HG02973 (cell line): ENCODE results near the gene ROBO1.

Experiments
- ATAC-seq: cut with Tn5 transposase; IDR thresholded peaks from one replicate; pipeline ENCODE4 v1.9.1; 2021; ENCODE audit warnings: moderate library complexity; ENCODE audit not compliant: unreplicated experiment

Gene ROBO1

DNA sequence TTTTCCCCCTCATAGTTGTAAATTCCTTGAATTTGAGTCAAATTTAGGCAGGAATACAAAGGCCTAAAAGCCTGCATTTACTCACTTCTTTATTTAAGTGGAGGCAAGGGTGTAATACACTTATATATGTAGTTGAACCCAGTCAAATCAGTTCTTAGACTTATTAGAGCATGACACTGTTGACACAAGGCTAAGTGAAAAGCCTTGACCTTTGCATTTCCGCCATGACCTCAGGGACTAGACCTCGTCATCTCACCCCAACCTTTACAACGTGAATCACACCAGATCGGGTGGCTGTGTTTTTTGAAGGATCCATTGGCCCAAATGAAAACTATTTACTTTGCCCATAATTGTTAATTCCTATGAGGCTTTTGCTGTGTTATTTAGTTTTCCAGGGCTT lies 774.4 kb downstream of the ROBO1 start:
- no peak for ATAC-seq

DNA sequence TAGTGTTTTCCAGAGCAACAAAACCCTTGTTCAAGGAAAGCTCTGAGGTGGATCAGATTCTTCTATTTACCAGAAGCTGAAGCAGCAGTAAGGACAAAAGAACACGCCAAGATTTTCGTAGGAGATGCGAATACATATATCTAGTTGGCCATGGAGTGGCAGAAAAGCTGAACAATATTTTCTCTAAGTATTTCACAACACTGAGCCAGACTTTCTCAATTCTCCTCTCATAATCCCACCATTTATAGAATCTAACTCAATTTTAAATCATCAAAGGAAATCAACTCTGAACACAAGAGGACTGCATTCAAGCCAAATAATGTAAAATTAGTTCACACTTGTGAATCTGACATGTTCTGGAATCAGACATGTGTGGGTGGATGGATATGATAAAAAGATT lies 775.0 kb downstream of the ROBO1 start:
- ATAC-seq: no peak

DNA sequence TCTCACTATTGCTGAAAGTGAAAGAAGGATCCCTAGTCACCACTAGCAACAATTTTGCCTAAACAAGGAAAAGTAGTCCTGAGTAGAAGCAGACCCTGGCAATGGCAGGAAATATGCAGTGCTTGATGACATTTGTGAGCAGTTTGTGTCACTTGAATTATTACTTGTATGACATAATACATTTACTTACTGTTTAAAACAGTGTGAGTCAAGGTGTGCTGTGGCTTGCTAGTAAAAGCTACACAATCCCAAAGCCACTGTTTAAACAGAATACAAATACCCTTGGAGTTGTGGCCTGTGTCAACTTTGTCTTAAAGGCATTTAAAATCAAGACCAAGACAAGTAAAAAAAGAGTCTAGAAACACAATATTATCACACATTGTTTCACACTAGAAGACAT lies 775.4 kb downstream of the ROBO1 start:
- ATAC-seq: no peak

DNA sequence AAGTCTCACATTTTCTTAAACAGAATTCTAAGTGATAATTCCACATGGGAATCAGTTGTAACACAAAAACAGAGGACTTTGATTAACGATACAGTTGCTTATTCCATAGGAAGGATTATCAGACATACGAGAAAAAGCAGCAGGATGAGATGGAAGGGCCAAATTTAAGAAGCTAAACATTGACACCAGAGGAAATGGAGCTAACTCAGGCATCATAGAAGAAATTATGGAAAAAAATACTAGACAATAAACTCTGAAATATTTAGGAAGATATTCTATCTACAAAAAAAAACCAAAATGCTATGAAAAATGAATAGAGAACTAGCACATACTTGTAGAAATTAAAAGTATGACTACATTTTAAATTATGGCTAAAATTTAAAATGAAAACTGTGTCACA lies 776.1 kb downstream of the ROBO1 start:
- ATAC-seq: no peak

GRCh38 chr3:78990156-78990555 lies 777.6 kb downstream of the ROBO1 start:
- ATAC-seq: no peak

GRCh38 chr3:78988324-78988723 lies 779.5 kb downstream of the ROBO1 start:
- ATAC-seq: no peak

GRCh38 chr3:78986416-78987101 lies 781.2 kb downstream of the ROBO1 start:
- no peak for ATAC-seq

DNA sequence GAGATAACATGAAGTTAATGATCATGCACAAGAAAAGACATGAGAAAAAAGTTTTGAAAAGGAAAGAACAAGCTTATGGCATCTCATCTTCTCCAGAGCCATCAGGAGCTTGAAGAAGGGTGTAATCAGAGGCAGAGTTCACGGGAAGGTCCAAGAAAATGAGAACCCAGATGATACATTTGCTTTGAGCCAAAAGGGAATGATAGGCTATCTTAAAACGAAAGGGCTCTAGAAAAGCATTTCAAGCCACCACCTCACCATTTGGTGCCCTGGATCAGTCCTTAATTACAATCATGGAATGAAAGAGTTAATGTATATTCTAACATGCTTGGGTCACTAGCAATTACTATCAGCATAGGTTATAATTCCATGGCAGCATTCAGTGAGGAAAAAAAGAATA lies 781.8 kb downstream of the ROBO1 start:
- no peak for ATAC-seq

DNA sequence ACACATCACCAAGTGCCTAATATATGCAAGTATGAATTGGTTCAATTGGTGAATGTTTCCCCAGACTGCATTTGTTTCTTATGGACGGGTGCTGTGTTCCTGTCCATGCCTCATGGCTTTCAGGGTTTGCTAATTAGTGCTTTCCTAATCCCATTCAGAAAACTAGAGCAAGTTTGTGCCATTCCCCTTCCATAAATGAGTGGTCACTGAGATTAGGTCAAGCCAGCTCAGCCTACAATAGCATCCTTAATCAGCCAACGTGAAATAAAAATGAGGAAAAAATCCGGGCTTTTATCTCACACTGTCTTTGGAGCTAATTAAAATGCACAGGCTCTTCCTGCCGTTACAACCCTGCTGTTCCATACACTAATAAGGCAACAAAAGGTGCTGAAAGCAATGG lies 788.8 kb downstream of the ROBO1 start:
- no peak for ATAC-seq

DNA sequence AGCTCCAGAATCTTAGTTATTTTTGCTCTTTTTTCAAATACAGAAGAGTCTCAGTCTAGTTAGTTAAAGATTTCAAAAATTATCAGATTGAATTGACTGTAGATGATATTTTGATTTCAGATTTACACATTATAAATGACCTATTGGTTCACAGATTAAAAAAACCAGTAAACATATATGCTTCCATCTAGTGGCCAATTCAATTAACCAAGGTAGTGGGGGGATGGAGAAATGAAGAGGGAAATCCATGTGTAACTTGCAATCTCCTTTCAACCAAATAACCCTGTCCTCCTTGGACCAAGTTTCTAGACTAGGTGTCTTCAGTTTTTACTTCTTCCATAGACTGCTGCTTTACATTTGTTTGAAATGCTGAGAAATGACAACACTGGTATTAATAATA lies 789.8 kb downstream of the ROBO1 start:
- ATAC-seq: no peak

DNA sequence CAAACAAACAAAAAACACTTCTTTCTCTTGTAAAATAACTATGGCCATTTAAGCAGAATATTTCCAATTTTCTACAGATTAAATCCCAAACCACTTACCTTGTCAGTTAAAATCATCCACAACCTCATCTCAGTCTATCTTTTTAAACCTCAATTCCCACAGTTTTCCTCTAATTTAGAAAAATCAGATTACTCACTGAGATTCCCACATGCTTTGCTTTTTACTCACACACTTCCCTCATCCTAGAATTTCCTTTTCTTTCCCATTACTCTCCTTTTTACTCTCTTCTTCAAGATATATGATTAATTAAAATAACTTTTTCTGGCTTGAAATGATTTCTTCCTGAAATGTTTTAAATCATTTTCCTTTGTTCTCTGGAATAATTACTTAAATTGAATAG lies 790.7 kb downstream of the ROBO1 start:
- ATAC-seq: no peak

- ATAC-seq: no peak
Measured at GRCh38 chr3:78976200-78976599, 791.6 kb downstream of the ROBO1 start.

DNA sequence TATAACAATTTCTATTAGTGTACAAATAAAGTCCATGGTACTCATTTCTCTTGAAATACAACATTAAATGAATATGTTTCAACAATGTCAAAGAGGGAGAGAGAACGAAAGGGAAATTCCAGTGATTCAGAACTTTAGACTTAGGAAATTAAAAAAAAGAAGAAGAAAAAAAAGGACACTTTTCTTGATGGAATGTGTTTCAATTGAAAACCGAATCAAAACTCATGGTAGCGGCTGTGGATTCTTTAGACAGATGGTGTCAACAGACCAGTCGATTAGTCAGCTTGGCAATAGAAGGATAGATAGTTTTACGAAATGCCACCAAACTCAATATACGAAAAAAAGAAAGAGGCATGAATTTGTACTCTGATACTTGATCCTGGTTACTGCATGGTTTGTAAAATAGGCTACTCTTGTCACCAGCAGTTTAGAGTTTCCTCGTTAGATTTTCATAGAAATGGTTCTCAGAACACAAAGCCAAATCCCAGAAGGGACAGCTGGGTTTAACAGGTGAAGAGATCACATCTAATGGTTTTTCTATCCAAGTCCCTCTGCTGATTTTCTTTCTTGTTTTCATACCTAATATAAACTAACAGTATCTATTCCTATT lies 793.5 kb downstream of the ROBO1 start:
- no peak for ATAC-seq

DNA sequence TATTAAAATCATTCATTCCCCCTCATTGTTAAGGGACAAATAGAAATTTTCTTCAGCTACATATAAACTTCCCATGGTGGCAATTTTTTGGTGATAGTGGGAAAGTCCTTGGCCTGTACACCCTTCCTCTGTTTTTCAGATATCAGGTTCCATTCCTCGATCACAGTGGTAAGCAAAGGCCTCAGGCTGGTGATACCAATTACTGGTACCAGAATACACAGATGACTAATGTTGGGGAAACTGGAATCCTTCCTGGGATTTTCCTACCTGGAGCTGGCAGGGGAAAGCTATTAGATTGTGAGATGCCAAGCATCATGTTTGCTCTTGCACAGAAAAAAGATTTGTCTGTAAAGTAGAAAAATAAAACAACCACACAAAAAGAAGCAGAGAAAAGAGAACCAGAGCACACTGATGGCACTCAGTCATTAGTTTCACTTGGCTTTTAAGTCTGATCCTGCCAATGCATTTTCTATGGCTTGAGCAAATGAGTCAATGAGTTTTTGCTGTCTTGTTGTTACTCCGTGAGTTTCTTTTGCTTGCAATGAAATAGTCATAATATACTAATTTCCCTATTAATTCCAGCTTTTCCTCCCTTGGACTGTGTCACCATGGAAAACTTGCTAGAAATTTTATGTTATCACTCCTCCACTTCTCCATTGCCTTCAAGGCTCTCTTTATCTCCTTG lies 795.0 kb downstream of the ROBO1 start:
- ATAC-seq: no peak

- ATAC-seq: no peak
Measured at GRCh38 chr3:78970656-78971055, 797.1 kb downstream of the ROBO1 start.

- no peak for ATAC-seq
Measured at GRCh38 chr3:78969483-78969882, 798.3 kb downstream of the ROBO1 start.

DNA sequence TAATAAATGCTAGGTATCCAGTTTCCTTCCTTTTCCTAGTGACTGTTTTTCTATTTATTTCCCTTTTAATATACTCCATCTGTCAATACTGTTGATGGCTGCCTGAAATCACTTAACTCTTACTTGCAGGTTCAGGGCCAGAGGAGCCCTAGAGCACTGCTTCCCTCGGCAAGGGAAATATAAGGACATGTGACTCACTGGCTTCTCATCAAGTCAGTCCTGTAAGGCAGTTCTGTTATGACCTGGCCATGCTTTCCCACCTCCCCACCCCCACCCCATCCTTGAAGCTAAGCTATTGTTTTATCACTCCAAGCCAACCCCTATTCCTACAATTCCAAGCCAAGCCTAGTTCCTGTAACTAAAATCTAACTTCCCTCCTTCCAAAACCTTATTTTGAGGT lies 800.7 kb downstream of the ROBO1 start:
- no peak for ATAC-seq

GRCh38 chr3:78963771-78964170 lies 804.0 kb downstream of the ROBO1 start:
- no peak for ATAC-seq

- no peak for ATAC-seq
Measured at GRCh38 chr3:78957456-78957855, 810.3 kb downstream of the ROBO1 start.

GRCh38 chr3:78951342-78951945 lies 816.4 kb downstream of the ROBO1 start:
- ATAC-seq: no peak

DNA sequence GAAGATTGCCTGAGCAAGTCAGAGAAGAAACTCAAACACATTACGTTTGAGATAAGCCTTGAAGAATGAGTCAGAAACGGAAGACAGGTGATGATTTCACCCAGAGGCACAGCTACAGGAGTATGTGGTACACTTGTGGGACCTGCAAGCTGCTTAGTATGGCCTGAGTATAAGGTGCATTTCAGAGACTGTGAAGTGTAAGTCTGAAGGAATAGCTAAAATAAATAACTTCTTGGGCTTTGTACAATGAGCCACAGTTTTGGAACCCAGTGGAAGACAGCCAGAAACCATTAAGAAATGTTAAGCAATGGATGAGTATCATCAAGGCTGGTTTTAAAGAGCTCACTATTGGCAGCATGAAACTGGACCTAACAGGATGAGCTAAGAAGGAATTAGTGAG lies 826.2 kb downstream of the ROBO1 start:
- no peak for ATAC-seq

DNA sequence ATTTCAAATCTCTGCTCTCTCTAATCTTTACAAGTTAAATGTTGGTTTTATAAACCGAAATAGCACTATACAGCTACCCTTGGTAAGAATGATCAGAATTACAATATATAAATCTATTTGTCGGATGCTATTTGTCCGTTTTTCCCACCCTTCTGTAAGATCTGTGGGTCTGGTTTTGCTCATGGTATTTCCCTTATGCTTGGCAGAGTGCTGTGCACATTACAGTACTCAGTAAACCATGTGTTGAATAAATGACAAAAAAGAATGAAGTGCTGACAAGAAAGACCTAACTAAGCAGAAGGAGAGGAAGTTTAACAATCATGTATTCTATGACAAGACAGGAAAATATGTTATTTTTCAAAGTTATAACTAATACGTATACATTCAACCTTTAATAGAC lies 827.2 kb downstream of the ROBO1 start:
- no peak for ATAC-seq
